GM18511 (cell line): ENCODE data around the gene ERCC5.

Source experiments
- ATAC-seq: cut with Tn5 transposase; IDR thresholded peaks from one replicate; pipeline ENCODE4 v1.9.1; 2021; ENCODE audit warnings: mild to moderate bottlenecking, moderate library complexity; ENCODE audit not compliant: unreplicated experiment

The ERCC5 gene

DNA sequence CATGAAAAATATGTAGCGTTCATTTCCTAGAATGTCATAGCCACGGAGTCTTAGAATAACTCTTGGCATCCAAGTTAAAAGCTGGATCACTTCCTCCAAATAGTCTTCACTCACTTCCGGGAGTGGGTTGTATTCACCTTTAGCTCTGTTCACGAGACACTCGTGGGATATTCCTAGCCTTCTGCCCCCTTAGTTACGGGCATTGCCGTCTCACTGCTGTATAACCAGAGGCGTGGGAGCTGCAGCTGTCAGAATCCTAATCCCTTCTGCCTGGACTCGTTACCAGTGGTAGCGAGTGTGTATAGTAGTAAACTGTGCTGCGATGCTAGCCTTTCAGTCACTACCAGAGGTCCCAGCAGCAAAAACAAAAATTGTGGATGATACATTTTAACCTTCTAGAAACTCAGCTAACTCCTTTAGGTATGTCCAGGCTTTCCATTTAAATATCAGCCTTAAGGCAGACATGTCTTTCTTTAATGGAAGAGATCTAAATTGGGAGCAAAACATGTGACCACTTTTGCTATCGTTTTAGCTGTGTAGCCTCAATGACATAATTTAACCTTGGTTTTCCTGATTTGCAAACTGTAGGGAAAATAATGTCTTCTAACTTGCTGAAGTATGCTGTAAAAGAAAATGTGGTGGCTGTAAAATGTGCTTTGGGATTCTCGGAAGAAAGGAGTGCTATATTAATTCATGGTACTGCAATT, 34.1 kb downstream of the ERCC5 start:
- ATAC-seq = no peak

GRCh38 chr13:102881819-102882686, 36.2 kb downstream of the ERCC5 start:
- no peak for ATAC-seq

GRCh38 chr13:102892503-102892902, 46.7 kb downstream of the ERCC5 start:
- ATAC-seq = no peak

DNA sequence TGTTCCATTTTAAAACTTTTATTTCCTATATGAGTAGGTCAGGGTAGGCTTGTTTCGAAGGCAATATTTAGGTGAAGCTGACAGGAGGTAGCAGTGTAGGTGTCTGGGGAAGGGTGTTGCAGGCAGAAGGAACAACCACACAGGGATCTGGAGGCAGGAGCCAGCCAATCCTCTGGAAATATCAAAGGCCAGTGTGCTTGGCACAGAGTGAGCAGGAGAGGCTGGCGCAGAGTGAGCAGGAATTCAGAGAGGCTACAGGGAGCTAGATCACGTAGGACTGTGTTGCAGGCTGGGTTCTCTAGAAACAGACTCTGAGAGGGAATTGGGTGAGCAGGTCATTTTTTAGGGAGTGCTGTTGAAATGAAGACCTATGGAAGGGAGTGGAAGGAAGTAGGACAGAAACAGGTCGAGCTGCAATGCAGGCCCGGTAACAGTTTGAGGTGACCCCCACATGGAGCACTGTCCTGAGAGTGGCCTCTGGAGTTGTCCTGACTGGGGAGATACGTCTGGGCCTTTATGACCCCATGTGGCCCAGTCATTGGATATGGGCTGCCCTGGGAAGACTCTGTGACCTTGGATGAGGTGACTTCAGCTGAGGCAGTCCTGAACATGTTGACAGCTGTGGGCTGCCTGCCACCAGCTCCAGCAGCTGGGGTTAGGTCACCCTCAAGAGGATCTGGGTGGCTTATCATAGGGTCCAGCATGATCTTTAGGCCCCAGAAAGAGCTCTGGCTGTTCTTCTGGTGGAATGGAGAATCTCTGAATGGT, 51.7 kb downstream of the ERCC5 start:
- ATAC-seq = no peak

- no peak for ATAC-seq
Observed at GRCh38 chr13:102900193-102900608, 54.4 kb downstream of the ERCC5 start.

DNA sequence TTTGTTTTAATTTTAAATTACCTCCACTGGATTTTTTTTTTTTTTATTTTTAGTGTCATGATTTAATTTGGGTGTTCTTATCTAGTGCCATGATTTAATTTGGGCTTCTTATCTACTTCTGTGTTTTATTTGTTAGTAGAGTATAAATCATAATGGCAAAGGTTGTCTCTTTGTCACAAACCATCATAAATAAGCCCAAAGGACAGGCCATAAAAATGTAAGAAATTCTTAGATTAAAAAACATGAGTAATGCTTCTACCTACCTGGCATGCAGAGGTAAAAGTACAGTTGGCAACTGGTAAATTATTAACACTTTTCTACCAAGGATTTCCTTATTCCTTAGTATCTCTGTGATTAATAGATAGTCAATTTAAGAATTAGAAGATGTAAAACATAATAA, 55.2 kb downstream of the ERCC5 start:
- no peak for ATAC-seq

- ATAC-seq = no peak
Observed at GRCh38 chr13:102901615-102902305, 55.9 kb downstream of the ERCC5 start.

DNA sequence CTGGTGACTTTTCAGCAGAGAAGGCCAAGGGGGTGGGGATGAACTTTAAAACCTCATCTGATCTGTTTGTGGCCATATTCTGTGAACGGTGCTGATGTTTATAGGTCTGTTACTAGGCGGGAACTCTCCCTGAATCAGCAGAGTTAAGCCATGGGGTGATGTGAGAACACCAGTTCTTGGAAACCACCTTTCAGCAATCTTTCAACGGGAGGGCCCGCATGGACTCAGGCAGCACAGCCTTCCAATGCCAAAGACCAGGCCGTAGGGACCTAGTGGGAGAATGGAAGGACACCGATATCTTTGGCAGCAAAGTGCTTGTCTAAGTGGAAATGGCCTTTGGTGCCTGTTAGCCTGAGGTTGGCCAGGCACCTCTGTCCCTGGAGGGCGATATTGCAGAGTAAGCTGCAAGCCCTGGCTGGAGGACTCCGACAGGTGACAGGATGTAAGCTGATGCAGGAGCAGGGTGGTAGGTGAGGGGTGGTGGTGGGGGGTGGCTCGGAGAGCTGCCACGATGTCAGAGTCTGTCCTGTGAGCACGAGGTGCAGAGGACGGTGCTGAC, 57.0 kb downstream of the ERCC5 start:
- ATAC-seq = no peak

- no peak for ATAC-seq
Observed at GRCh38 chr13:102903659-102904407, 58.0 kb downstream of the ERCC5 start.

GRCh38 chr13:102904408-102904862, 58.6 kb downstream of the ERCC5 start:
- no peak for ATAC-seq

- ATAC-seq = no peak
Observed at GRCh38 chr13:102905905-102906771, 60.3 kb downstream of the ERCC5 start.

DNA sequence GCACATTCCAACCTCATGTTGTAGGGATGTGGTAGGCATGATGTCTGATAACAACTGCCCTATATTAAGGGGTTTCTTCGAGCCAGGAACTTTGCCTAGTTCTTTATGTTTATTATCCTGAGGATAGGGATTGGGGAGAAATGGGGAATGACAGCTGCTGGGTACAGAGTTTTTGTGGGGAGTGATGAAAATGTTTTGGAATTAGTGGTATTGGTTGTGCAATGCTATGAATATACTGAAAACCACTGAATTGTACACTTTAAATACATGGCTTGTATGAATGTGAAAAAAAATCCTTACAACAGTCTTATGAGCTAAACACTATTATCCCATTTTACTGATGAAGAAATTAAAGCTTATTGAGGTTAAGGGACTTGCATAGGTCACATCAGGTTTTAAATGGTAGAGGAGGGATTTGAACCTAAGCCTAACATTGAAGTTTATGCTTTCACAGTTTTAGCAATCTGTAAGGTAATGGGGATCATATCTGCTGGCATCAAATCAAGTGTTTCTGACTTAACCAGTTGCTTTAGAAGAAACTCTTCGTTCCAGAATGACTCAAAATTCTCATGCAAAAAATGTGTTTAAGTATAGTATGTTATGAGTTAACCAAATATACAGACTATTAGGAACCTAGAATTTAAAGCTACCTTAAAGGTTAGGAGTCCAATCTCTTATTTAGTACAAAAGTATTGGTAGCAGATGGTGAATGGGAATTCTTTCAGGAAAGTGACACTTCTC, 61.4 kb downstream of the ERCC5 start:
- peak; percentile 76 for ATAC-seq

DNA sequence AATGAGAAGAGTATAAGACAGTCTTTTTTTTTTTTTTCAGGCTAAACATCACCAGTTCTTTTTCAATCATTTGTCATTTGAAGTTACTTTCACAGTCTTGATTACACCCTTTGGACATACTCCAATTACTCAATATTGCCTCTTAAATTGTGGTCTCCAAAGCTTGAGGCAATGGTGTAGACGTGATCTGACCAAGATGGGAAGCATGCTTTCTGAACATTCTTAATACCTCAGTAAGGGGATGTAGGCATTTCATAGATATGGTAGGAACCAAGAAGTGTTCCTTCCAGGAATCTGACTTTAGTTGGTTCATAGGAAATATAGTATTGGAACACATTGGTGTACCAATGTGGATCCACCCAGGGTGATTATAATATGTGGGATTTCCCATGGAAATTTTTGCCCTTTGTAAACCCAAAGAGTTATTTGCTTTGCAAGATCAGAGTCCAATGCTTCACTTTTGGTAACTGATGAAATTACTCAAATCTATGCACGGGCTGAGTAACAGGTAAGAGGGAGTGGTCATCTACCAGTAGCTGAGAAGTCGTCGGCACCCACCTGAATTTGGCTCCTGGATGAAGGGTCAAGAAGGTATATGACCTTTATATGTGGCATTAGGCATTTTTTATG, 62.2 kb downstream of the ERCC5 start:
- peak; percentile 22 for ATAC-seq

DNA sequence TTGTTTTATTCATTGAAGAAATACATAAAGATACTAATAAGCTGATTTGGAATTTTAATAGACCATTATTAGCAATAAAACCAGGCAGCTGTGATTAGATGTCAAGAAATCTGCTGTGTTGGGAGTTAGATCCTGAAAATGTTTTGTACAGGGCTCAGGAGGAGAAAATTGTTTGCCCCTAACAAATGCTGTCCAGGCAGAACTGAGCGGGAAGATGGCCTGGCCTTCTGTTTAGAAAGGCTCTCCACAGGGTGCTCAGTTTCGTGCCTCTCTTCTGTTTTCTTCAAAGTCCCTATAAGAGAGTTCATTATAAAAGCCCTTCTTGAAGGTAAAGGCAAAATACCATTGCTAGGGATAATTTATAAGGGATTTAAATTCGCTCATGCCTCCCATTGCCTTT, 64.1 kb downstream of the ERCC5 start:
- ATAC-seq = no peak

- ATAC-seq = no peak
Observed at GRCh38 chr13:102911336-102911735, 65.5 kb downstream of the ERCC5 start.

GRCh38 chr13:102912599-102912998, 66.8 kb downstream of the ERCC5 start:
- no peak for ATAC-seq

- ATAC-seq = no peak
Observed at GRCh38 chr13:102913914-102914313, 68.1 kb downstream of the ERCC5 start.
